Measurements from ENCODE around the gene PAGE4.

Gene PAGE4, protein sequence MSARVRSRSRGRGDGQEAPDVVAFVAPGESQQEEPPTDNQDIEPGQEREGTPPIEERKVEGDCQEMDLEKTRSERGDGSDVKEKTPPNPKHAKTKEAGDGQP

GRCh38 chrX:49829016-49829415 lies at the start of gene PAGE4:
Gene PAGE4 (plus strand): TSS chrX:49829303. CDS start chrX:49830429, 1,126 bp downstream.
- DNase-seq (ENCODE audit: low spot score) = peak; percentile 6

DNA sequence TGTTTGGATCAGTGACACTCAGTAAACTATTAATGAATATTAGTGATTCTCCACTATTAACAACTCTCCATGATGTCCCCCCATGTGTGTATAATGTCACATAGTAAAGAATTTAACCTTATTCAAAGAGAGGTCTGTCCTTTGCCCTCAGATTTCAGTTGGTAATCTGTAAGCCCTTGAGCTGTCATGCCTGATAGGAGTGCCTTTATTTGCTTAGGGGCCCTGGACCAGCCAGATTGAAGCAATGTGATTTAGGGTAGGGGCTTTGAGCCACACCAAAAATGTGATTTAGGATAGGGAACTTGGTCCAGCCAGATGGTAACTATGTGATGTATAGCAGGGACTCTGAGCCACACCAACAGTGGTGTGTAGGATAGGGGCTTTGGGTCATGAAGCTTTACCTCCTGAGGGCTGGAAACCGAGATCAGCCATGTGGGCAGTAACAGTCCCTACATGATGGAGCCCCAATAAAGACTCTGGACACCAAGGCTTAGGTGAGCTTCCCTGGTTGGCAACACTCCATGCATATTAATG lies 44.3 kb upstream of the PAGE4 start:
- DNase-seq (ENCODE audit: low spot score) = no peak

- no peak for DNase-seq (ENCODE audit: low spot score)
Measured at GRCh38 chrX:49792376-49792775, 36.7 kb upstream of the PAGE4 start.

- DNase-seq (ENCODE audit: low spot score) = no peak
Measured at GRCh38 chrX:49793686-49794085, 35.4 kb upstream of the PAGE4 start.

DNA sequence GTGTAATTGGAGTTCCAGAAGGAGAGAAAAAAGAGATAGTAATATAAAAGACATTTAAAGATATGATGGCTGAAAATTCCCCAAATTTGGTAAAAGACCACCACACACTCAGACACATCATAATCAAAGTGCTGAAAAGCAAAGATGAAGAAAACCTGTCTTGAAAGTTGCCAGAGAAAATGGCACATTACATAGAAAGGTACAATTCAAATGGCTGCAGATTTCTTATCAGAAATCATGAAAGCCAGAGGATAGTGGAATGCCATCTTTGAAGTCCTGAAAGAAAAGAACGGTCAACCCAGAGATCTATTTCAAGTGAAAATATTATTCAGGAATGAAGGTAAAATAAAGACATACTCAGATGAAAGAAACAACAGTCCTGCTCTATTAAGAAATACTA lies 29.3 kb upstream of the PAGE4 start:
- DNase-seq (ENCODE audit: low spot score) = no peak

DNA sequence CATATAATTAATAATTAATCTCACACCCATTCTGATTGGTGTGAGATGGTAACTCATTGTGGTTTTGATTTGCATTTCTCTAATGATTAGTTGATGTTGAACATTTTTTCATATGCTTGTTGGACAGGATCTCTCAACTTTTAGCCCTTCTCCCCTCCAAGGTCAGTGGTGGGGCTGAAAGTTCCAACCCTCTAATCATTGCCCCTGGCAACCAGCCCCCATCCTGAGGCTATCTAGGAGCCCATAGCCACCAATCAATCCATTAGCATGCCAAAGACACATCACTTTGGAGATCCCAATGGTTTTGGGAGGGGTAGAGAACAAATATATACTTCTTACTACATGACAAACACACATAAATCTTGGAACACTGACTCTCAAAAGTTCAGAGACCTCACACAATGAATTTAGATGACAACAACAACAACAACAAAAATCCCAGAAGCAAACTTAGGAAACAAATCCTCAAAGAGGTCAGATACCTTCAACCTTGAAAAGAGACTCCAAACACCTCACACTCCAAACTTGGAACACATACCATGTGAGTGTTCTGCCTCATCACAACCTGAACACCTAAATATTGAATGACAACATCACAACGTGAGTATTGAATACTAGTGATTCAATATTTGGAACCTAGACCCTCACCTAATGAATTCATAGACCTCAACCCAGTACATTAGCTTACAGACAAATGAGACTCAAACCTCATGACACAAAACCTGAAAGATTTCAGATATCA lies 19.0 kb upstream of the PAGE4 start:
- DNase-seq (ENCODE audit: low spot score) = no peak

DNA sequence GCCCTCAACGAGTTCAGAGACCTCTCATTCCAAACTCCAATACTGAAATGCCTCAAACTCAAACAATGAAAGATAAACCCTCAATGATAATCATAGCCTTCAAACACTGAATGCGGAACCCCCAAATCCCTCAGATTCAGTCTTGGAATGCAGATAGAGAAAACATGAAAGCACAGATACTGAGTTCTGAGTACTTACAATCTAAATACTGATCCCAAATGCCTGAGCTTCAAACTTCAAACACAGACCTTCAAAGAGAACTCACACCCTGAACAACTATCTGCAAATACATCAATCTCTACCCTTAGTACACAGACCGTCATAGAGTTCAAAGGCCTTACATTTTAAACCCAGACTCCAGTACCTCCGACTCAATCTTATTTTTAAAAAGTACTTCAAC lies 16.9 kb upstream of the PAGE4 start:
- no peak for DNase-seq (ENCODE audit: low spot score)

DNA sequence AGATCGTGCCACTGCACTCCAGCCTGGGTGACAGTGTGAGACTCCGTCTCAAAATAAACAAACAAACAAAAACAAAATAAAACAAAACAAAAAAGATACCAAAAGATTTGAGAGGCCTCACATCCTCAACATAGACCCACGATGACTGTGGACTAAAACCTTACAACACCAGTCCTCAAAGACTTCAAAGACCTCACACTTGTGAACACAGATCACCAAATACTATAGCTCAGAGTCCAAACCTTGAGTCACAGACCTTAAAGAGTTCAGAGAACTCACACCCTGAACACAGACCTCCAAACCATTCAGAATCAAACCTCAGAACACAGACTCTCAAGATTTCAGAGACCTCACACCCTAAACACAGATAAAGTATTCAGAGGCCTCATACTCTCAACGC lies 12.7 kb upstream of the PAGE4 start:
- DNase-seq (ENCODE audit: low spot score) = no peak

- DNase-seq (ENCODE audit: low spot score) = peak; percentile 45
Measured at GRCh38 chrX:49838374-49838773, 9.3 kb downstream of the PAGE4 start.

DNA sequence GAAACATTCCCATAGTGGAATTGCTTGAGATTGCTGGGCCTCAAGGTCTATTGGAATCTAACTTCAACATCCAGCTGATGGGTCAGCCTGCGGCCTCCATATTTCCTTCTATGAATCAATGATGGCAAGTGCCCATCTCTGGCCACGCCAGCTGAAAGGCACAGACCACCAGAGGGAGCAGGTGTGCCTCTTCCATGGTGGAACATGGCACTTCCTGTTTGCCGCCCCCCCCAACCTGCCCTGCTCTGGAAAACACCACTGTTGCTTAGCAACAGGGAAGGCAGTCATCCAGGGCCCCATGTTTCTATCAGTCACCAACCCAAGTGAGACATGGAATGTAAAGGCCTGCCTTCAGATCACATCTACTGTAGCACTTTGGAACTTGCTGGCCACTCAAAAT lies 11.6 kb downstream of the PAGE4 start:
- DNase-seq (ENCODE audit: low spot score) = peak; percentile 52

GRCh38 chrX:49842621-49843020 lies 13.5 kb downstream of the PAGE4 start:
- no peak for DNase-seq (ENCODE audit: low spot score)

GRCh38 chrX:49844611-49845010 lies 15.5 kb downstream of the PAGE4 start:
- DNase-seq (ENCODE audit: low spot score) = no peak

DNA sequence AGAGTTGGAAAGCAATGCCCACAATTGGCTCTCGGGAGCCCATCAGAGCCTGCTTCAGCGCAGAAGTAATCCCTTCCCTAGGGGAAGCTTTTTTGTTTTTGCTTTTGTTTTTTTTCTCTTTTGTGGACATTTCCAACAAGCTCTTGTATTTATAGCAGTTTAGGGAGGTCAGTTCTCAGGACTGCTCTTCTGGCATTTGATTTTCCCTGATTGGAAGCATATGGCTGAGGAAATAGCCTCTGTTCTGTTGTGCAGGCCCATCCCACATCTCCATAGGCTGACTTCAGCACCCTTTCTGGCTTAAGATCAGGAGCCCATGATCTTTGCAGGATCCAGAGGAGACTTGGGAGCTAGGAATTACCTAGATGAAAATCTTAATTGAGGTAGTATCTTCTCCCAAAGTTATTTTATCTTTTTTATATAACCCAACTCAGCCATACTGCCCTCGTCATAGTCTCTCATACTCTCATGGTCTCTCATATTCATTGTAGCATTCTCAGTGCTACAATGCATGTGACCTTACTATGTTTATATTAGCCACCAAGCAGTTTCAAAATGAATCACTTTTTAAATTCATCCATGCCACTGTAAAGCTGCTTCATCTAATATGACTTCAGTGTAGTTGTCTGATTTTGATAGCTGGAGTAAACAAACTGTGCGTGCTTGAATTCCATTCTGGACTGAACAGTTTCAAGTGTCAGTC lies 16.7 kb downstream of the PAGE4 start:
- no peak for DNase-seq (ENCODE audit: low spot score)

GRCh38 chrX:49846522-49846921 lies 17.4 kb downstream of the PAGE4 start:
- DNase-seq (ENCODE audit: low spot score) = no peak

DNA sequence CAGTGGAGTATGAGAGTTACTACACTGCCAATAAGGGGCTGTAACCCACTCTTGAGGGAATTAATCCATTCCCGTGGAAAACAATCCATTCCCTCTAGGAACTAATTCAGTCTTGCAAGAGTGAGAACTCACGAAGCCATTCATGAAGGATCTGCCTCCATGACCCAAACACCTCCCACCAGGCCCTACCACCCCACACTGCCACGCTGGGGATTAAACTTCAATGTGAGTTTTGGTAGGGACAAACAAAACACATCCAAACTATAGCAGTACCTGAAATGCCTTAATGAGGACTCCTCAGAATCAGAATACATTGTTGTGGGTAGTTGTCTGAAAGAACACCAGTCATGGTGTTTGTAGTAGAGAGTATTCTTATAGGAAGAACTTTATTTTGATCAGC lies 19.2 kb downstream of the PAGE4 start:
- DNase-seq (ENCODE audit: low spot score) = no peak

- peak; percentile 38 for DNase-seq (ENCODE audit: low spot score)
Measured at GRCh38 chrX:49850028-49850427, 20.9 kb downstream of the PAGE4 start.

GRCh38 chrX:49853661-49854060 lies 24.6 kb downstream of the PAGE4 start:
- DNase-seq (ENCODE audit: low spot score) = no peak

GRCh38 chrX:49856819-49857218 lies 27.7 kb downstream of the PAGE4 start:
- DNase-seq (ENCODE audit: low spot score) = no peak

GRCh38 chrX:49858341-49858740 lies 29.2 kb downstream of the PAGE4 start:
- DNase-seq (ENCODE audit: low spot score) = no peak

DNA sequence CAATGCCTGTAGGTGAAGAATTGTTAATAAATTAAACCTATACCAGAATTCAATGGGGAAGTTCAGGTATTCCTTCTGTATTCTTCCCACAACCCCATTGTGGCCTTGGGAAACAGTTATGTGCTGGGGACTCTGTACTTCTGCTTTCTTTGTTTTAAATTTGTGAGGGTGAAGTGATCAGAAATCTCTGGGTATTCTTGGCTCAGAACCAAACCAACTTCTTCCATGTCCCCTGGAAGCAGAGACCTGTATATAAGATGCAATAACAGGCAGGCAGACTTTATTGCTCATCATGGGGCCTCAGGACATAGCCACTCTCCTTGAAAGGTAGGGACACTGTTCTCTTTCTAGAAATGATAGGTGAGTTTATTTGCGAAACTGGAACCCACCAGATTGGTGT lies 30.4 kb downstream of the PAGE4 start:
- no peak for DNase-seq (ENCODE audit: low spot score)

DNA sequence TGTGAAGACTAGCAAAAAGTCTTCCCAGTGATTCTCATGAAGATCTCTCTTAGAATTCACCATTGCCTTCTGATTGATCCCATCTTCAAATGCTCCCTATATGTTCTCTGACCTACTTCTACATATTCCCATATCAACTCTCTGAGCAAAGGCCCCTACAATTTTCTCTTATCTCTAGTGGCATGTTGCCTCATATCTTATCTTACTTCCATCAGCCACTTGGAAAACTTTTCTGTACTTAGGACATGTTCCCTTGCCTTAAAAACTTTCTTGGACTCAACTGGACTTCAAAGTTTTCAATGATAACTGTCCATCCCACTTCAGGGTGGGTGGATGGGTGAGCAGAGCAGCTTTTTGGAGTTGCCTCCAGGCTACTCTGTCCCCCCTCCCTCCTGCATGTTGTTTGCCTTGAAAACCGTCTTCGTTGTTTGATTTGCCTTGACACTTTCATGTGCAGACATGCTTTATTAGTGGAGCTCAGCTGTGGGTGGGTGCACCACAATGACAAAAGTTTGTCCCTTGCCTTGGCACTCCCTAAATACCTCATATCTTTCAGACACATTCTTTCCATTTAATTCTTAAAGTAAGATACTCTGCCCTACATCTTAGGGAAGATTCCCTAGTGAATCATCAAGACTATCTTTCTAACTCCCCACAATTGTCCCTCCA lies 31.9 kb downstream of the PAGE4 start:
- DNase-seq (ENCODE audit: low spot score) = no peak

DNA sequence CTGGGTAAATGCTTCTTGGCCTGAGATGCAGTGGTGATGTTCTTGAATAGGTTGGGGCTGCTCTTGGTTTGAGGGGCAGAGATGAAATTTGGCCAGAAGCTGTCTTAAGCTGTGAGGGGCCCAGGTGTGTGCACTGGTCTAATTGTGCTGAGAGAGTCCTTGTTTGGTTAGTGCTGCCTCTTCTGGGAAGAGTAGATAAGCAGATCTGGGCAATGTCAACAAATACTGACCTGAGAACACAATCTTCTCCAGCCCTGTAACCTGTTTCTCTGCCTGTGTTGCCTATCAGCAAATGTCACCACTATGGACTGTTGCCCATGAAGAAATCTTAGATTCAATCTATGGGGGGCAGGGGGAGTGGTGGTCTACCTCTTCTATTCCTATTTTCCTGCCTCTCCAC lies 33.0 kb downstream of the PAGE4 start:
- no peak for DNase-seq (ENCODE audit: low spot score)

DNA sequence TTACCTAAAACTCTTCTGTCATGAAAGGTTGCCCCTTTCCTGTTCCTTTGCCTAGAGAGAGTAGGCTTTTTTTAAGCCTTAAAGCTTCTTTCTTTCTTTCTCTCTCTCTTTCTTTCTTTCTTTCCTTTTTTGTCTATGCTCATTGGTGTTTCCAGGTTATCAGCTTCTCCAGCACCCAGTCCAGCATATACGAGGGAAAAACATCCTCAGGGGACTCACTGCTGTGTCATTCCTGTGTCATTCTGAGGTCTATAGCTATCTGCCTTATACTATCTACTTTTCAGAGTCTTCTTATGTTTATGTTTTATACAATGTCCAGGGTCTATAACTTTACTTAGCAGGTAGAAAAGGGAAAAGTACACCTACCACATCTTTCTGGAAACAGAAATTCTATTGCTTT lies 39.6 kb downstream of the PAGE4 start:
- no peak for DNase-seq (ENCODE audit: low spot score)

Measured in NAMALWA (cell line).